Muscle of leg (tissue), 11 donors: Measurements from ENCODE around the gene UNC5B. TPM values are rescaled to one million over a fixed set of nuclear protein-coding genes. Genes with fewer than 3 reads are reported as not detected.

Experiments
- DNase-seq: peaks from one replicate; pipeline ENCODE4 v3.0.0; 2013
- H3K27ac ChIP-seq: one replicate; pipeline ENCODE4 v1.5.1; 2013; ENCODE audit warnings: mild to moderate bottlenecking, low read length, control low read depth
- H3K27me3 ChIP-seq: one replicate; pipeline ENCODE4 v1.6.1; 2013; ENCODE audit warnings: low read length; ENCODE audit not compliant: control insufficient read depth, insufficient read depth
- H3K36me3 ChIP-seq: one replicate; pipeline ENCODE4 v1.6.1; 2013; ENCODE audit warnings: low read length; ENCODE audit not compliant: control insufficient read depth, insufficient read depth
- H3K4me1 ChIP-seq: one replicate; pipeline ENCODE4 v1.6.1; 2013; ENCODE audit warnings: low read length; ENCODE audit not compliant: control insufficient read depth, insufficient read depth
- H3K4me3 ChIP-seq: one replicate; pipeline ENCODE4 v1.5.1; 2013; ENCODE audit warnings: low read length, control low read depth
- H3K9me3 ChIP-seq: replicated peaks from 2 replicates; pipeline ENCODE4 v1.6.1; 2013; ENCODE audit warnings: low read depth, low read length; ENCODE audit not compliant: control insufficient read depth
- WGBS: methylation state at CpG from one replicate; pipeline ENCODE4 v1.1.5; 2013; ENCODE audit warnings: missing lambda C conversion rate; ENCODE audit not compliant: insufficient coverage; 5-methylcytosine and 5-hydroxymethylcytosine counted together
- polyA plus RNA-seq, 8 donors: library from polyadenylated mRNA; unstranded; fragments of 120-200 nt; gene quantifications; one replicate each; pipeline versions ENCODE4 v1.2.1 to v1.2.3, GENCODE V29; 2013; ENCODE audit warnings: inconsistent platforms in 1 of 8, low replicate concordance in 1 of 8; ENCODE audit not compliant: insufficient read length in 8 of 8, insufficient read depth in 1 of 8
- total RNA-seq: library from RNA; stranded (reverse); fragments of 120-200 nt; gene quantifications from one replicate; pipeline ENCODE4 v1.2.4, GENCODE V29; 2013

UNC5B gene
- total and polyA plus RNA-seq, 9 donors = 6.4 to 13.3 (median 11.9) TPM

DNA sequence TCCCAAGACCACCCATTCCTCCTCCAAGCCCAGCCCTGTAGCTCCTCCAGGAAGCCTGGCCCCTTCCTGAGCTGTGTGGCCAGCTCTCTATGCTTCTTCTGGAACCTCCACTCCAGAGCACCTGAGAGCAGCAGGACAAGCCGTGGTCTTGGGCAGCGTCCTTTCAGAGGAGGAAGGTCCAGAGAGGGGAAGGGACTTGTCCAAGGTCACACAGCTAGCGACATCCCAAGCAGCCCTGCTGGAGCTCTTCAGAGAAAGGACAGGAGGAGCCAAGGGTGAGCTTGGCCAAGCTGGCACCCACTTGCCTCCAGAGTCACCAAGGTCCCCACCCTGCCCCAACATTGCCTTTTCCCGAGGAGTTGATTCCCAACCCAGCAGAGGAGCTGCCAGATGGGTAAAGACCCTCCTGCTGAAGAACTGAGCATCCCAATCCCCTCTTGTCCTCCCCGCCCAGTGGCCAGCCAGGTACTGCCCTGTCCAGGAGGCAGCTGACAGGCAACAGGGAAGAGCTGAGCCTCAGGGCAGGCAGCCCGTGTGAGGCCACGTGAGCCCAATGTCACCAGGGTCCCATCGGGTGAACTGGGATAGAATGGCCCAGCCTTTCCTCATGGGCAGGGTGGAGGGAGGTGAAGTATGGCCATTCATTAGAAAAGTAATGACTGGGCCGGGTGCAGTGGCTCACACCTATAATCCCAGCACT, 46.2 kb downstream of the UNC5B start:
- Histone ChIP-seq H3K9me3 (no peaks in the 10 kb centered on the region), H3K27ac (no peak overlapping the region)
- no peak for DNase-seq

GRCh38 chr10:71259282-71259681, 46.9 kb downstream of the UNC5B start:
- H3K4me1 ChIP-seq = peaks cover 64% of the 10 kb centered on the region
- WGBS = no CpG with 5 or more reads among the region's 7 CpGs
- no peak overlapping the region for H3K4me3 ChIP-seq
- no peak overlapping the region for H3K27ac ChIP-seq
- H3K9me3 ChIP-seq = no peaks in the 10 kb centered on the region
- no peak for DNase-seq
- no peaks in the 10 kb centered on the region for H3K36me3 ChIP-seq
- H3K27me3 ChIP-seq = peaks cover 6% of the 10 kb centered on the region

More for the DNA sequence above, 46.2 kb downstream of the UNC5B start:
- no peaks in the 10 kb centered on the region for H3K36me3 ChIP-seq
- H3K4me1 ChIP-seq = peaks cover 70% of the 10 kb centered on the region
- WGBS = 79% methylated on average over 5 of the region's 9 CpGs
- no peak overlapping the region for H3K4me3 ChIP-seq
- peaks cover 6% of the 10 kb centered on the region for H3K27me3 ChIP-seq

GRCh38 chr10:71259815-71260501, 47.6 kb downstream of the UNC5B start:
- WGBS = 64% methylated on average over 4 of the region's 13 CpGs

GRCh38 chr10:71260622-71261325, 48.4 kb downstream of the UNC5B start:
- Histone ChIP-seq H3K36me3 (no peaks in the 10 kb centered on the region), H3K4me1 (peaks cover 63% of the 10 kb centered on the region), H3K27ac (peak overlapping the region; percentile 62), H3K4me3 (no peak overlapping the region), H3K27me3 (peaks cover 6% of the 10 kb centered on the region), H3K9me3 (no peaks in the 10 kb centered on the region)
- DNase-seq = no peak
- WGBS = 48% methylated on average over 13 of the region's 13 CpGs

More at GRCh38 chr10:71259815-71260501, 47.6 kb downstream of the UNC5B start:
- Histone ChIP-seq H3K4me3 (no peak overlapping the region), H3K4me1 (peaks cover 63% of the 10 kb centered on the region), H3K27ac (peak overlapping the region; percentile 62), H3K9me3 (no peaks in the 10 kb centered on the region), H3K27me3 (peaks cover 6% of the 10 kb centered on the region), H3K36me3 (no peaks in the 10 kb centered on the region)
- no peak for DNase-seq

DNA sequence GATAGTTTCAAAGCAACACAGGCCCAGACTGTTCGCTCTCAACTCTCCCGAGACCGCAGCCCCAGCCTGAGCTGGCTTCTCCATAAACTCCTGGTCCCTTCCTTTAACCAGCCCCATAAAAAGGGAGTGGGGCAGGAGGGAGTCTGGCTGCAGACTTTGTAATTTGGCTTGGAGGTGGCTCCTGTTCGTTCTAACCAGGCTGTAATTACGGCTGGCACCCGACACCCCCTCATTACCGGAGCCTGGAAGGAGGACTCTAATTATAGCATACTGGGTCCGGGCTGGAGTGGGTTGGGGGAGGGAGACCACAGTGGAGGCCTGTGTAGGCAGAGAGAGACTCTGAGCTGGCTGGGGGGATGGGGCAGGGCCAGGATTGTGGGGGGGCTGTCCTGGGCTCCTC, 49.7 kb downstream of the UNC5B start:
- Histone ChIP-seq H3K36me3 (no peaks in the 10 kb centered on the region), H3K4me3 (no peak overlapping the region), H3K9me3 (no peaks in the 10 kb centered on the region), H3K4me1 (peaks cover 65% of the 10 kb centered on the region), H3K27ac (peak overlapping the region; percentile 35), H3K27me3 (peaks cover 3% of the 10 kb centered on the region)
- 40% methylated on average over 2 of the region's 8 CpGs for WGBS
- DNase-seq = no peak

GRCh38 chr10:71262817-71263216, 50.4 kb downstream of the UNC5B start:
- Histone ChIP-seq H3K27me3 (no peaks in the 10 kb centered on the region), H3K36me3 (no peaks in the 10 kb centered on the region), H3K4me3 (no peak overlapping the region), H3K9me3 (no peaks in the 10 kb centered on the region), H3K27ac (peak overlapping the region; percentile 55), H3K4me1 (peaks cover 73% of the 10 kb centered on the region)
- DNase-seq = no peak
- WGBS = 72% methylated on average over 4 of the region's 5 CpGs

GRCh38 chr10:71263376-71263775, 51.0 kb downstream of the UNC5B start:
- DNase-seq = no peak
- peaks cover 78% of the 10 kb centered on the region for H3K4me1 ChIP-seq
- no peaks in the 10 kb centered on the region for H3K36me3 ChIP-seq
- peak overlapping the region; percentile 69 for H3K27ac ChIP-seq
- WGBS = 56% methylated on average over 5 of the region's 9 CpGs
- H3K27me3 ChIP-seq = no peaks in the 10 kb centered on the region
- H3K9me3 ChIP-seq = no peaks in the 10 kb centered on the region
- H3K4me3 ChIP-seq = no peak overlapping the region

DNA sequence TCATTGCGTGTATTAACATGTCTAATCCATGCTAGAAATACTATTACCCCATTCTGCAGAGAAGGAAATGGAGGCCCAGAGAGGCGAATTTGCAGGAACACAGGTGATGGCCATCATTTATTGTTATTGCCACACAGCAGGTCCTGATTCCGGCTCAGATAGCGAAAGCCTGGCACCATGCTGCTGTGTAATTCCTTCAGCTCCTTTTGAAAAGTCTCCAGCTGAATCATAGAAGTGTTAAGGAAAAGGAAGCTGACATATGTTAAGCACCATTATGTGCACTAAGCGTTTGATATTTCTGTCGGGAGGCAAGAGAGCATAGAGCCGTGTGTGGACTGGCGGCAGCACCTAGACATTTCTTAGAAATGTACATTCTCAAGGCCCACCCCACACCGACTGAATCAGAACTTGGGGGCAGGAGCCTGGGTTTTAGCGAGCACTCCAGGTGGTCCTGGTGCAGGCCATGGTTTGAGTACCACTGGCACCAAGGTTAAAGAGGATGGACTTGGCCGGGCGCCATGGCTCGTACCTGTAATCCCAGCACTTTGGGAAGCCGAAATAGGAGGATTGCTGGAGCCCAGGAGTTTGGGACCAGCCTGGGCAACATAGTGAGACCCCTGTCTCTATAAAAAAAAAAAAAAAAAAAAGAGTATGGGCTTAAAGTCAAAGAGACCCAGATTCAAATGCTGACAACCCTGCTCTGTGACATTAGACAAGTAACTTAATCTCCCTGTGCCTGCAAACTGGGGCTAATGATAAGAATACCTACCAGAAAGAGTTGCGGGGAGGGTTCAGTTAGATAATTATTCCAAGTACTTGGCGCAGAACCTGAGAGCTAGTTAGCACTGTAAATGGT, 52.2 kb downstream of the UNC5B start:
- Histone ChIP-seq H3K4me3 (no peak overlapping the region), H3K4me1 (peaks cover 88% of the 10 kb centered on the region), H3K27ac (no peak overlapping the region), H3K27me3 (no peaks in the 10 kb centered on the region), H3K36me3 (no peaks in the 10 kb centered on the region), H3K9me3 (no peaks in the 10 kb centered on the region)
- WGBS = 68% methylated on average over 11 of the region's 16 CpGs
- DNase-seq = no peak

- Histone ChIP-seq H3K4me3 (no peak overlapping the region), H3K9me3 (no peaks in the 10 kb centered on the region), H3K27me3 (no peaks in the 10 kb centered on the region), H3K36me3 (no peaks in the 10 kb centered on the region), H3K4me1 (peaks cover 86% of the 10 kb centered on the region), H3K27ac (no peak overlapping the region)
- 88% methylated on average over 8 of the region's 9 CpGs for WGBS
- DNase-seq = no peak
Measured at GRCh38 chr10:71265201-71265575, 52.8 kb downstream of the UNC5B start.
